Measurements from ENCODE around the gene PEAR1. TPM values are rescaled to one million over a fixed set of nuclear protein-coding genes. Genes with fewer than 3 reads are reported as not detected.

PEAR1 gene
- total and polyA plus RNA-seq, 2 of the 8 experiments (the other 6 are each of a cell fraction or from before 2014, with no cell fraction given), result 0.63 to 0.71 TPM

DNA sequence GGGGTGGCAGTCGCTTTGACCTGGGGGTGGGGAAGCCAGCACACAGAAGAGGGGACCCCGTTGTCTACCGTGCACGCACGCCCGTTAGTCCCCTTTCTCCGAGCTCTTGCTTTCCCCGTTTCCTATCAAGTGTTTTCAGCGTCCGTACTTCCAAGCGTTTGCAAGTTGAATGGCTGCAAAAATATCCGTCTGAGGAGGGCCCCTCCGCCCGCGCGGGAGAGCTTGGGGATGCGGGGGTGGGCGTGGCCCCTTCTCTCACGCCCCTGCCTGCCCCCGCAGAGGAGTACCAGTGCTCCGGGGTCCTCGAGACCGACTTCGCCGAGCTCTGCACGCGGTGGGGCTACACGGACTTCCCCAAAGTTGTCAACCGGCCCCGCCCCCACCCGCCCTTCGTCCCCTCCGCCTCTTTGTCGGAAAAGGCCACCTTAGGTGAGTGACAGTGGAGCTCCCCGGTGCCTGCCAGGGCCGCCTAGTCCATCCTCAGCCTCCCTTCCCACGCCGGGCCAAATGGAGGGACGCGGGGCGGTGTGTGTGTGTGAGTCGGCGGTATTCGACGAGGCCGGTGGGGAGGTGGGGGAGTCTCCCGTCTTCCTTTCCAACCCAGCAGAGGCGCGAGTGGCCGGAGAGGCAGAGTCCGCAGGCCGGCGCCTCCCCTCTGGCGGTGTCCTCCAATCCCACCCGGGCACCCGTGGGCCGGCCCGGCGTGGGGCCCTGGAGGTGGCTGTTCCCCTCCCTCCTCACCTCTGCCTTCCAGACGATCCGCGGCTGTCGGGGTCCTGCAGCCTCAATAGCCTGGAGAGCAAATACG, 30.4 kb downstream of the PEAR1 start (continued):
- TF ChIP-seq, protein P1, sequence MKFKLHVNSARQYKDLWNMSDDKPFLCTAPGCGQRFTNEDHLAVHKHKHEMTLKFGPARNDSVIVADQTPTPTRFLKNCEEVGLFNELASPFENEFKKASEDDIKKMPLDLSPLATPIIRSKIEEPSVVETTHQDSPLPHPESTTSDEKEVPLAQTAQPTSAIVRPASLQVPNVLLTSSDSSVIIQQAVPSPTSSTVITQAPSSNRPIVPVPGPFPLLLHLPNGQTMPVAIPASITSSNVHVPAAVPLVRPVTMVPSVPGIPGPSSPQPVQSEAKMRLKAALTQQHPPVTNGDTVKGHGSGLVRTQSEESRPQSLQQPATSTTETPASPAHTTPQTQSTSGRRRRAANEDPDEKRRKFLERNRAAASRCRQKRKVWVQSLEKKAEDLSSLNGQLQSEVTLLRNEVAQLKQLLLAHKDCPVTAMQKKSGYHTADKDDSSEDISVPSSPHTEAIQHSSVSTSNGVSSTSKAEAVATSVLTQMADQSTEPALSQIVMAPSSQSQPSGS (IDR thresholded peaks at IDR 0.05; ENCODE audit: low read length), result no peak
- no peak for TF ChIP-seq CBX5 (IDR thresholded peaks at IDR 0.05; ENCODE audit: low read depth, low read length)
- TF ChIP-seq CHD2 (IDR thresholded peaks at IDR 0.05; ENCODE audit: low read length), result no peak
- TF ChIP-seq POLR2AphosphoS5 (IDR thresholded peaks at IDR 0.05; ENCODE audit: low read depth, low read length), result no peak
- no peak for TF ChIP-seq TAF1 (IDR thresholded peaks at IDR 0.05; ENCODE audit: low read depth, low read length)
- peak; percentile 7 for TF ChIP-seq CTBP2 (IDR thresholded peaks at IDR 0.05; ENCODE audit: borderline replicate concordance, insufficient read depth, insufficient read length, low read length)
- peak; percentile 38 for TF ChIP-seq ASH2L (IDR thresholded peaks at IDR 0.05; ENCODE audit: low read length)
- TF ChIP-seq, protein P2, sequence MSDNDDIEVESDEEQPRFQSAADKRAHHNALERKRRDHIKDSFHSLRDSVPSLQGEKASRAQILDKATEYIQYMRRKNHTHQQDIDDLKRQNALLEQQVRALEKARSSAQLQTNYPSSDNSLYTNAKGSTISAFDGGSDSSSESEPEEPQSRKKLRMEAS (IDR thresholded peaks at IDR 0.05), result peak; percentile 52; the same call in 1 of the 2 replicates
- peak; percentile 62 for TF ChIP-seq SUZ12 (IDR thresholded peaks at IDR 0.05; ENCODE audit: low read length)
- peak; percentile 61 for TF ChIP-seq EZH2 (IDR thresholded peaks at IDR 0.05; ENCODE audit: low read depth, low read length, severe bottlenecking)
- TF ChIP-seq GABPA (IDR thresholded peaks at IDR 0.05; ENCODE audit: borderline replicate concordance, insufficient read depth, low read length), result no peak
